GM21576 (cell line): ENCODE data around the gene ASPG.

ENCODE experiments used
- ATAC-seq: cut with Tn5 transposase; IDR thresholded peaks from one replicate; pipeline ENCODE4 v1.9.1; 2021; ENCODE audit warnings: mild to moderate bottlenecking, moderate library complexity; ENCODE audit not compliant: unreplicated experiment

ASPG gene

GRCh38 chr14:104104076-104104901 lies 18.8 kb downstream of the ASPG start:
- ATAC-seq = no peak

GRCh38 chr14:104105071-104105821 lies 19.7 kb downstream of the ASPG start:
- ATAC-seq = no peak

DNA sequence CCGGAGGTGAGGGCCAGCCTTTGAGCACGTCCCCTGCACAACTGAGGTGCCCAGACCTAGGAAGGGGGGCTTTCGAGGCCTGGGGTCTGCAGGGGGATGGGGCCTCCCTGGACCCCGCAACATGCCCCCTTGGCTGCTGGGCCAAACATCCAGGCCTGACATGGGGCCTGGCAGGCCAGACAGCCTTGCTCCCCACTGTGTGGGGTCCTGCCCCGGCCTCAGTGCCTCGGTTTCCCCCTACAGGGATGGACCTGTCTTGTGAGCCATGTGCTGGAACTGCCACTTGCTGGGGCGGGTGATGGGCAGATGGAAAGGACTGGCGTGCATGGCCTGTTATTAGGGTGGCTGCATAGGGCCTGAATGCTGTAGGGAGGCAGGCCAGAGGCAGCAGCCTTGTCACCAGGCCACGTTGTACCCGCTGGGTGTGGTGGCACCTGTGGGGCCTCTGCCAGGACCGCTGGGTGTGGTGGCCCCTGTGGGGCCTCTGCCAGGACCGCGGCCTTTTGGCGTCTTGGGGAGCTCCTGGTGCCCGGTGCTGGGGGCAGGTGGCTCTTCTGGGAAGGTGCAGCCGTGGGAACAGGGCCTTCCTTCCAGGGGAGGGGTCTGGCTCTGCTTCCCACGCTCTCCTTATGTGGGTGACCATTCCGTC lies 20.4 kb downstream of the ASPG start:
- no peak for ATAC-seq

DNA sequence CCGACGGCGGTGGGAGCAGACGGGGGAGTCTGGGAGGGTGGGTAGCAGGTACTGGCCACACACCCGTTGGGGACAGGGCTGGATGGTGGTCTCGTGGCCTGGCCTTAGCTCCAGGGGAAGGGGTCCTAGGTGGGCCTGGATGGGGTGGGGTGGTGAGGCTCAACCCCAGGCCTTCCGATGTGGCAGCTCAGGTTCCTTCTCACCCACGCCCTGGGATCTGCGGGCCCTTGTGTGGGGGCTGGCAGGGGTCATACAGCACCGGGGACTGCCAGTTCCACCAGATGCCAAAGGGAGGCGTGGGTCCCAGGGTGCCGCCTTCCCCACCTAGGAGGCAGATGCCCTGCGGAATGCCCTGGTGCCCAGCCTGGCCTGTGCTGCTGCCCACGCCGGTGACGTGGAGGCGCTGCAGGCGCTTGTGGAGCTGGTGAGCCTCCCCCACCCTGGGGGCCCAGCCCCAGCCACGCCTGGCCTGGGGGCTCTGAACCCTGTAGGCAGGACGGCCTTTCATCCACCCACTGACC lies 21.0 kb downstream of the ASPG start:
- ATAC-seq = no peak

DNA sequence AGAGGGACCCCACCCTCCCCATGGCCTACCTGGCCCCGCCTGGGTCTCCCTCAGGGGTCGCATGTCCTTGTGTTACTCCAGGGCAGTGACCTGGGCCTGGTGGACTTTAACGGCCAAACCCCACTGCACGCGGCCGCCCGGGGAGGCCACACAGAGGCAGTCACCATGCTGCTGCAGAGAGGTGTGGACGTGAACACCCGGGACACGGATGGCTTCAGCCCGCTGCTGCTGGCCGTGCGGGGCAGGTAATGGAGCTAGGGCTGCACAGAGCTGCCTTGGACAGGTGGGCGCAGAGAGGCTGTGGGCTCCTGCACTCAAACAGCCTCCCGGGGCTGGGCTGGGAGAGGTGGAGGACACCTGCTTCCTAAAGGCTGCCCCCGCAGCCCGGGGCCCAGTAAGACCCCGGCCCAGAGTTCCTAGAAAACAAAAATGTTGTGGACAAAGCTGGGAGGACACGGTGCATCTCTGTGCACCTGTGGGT lies 21.6 kb downstream of the ASPG start:
- ATAC-seq = no peak

DNA sequence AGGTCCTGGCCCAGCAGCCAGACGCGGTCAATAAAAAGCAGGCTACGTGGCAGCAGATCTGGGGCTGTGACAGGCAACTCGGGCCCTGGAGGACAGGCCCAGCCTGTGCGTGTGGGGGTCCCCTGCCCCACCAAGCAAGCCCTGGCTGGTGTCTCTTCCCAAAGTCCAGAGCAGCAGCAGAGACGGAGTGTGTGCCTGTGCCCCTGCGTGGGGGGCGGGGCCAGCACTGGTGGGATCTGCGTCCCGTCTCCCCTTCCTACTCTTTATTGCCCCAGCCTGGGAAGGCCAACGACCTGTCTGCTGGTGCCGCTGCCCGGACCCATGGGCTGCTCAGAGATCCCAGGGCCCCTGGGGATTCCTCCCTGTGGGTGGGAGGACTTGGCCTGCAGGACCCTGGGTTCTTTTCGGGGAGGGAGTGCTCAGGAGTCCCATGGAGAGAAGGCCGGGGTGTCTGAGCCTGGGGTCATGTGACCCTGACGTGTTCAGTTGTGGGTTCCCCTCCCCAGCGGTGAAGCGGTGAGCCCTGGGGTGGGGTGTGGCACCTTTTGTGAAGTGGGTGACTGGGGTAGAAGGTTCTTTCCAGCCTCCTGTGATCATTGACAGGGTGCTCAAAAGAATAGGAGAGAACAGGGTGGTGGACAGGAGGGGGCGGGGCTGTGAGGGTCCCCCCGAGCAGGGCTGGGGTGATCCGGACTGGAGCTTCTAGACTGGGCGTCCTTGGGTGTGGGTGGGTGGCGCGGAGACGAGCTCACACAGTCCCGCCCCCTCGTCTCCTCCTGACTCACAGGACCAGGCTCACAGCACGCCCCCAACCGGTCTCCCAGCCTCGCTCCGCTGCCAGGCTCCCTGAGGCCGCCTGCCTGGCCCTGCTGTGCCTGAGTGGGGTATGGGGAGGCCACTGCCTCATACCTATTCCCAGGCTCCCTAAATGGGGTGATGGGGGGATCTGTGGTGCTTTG lies 22.4 kb downstream of the ASPG start:
- ATAC-seq = no peak

DNA sequence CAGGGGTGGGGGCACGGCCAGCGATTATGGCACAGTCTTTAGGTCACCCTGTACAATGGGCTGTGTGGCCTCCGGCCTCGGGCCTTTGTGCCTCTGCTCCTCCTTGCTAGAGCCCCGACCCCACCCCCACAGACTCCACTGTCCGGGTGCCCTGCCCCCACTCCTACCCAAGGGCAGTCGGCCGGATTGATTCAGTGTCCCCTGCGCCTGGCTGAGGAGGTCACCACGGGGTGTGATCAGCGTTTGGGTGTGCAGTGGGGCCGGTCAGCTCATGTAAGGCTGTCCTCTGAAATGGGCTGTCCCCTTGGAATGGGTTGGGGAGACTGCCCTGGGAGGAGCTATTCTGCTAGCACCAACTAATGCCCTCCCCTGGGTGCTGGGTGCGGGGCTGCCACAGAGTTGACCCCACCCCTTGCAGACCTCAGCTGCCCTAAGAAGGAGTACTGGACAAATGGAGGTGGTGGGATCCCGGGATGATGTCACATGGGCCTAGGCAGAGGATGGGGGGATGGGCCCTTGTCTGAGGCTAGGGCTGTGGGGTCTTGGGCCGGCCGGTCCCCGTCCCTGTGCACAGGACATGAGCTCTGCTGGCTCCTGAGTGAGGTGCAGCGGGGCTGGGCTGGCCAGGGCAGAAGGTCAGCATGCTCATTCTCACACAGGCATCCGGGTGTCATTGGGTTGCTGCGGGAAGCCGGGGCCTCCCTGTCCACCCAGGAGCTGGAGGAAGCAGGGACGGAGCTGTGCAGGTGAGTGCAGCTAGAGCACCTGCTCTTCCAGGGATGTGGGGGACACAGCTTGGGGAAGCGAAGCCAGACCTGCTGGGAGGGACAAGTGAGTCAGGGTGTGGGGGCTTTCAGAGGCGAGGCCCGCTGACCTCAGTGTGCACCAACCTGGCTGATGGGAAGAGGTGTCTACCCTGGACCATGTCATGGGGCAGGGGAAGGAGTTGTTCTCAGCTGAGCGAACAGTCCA lies 23.4 kb downstream of the ASPG start:
- ATAC-seq = no peak

GRCh38 chr14:104109731-104110361 lies 24.3 kb downstream of the ASPG start:
- ATAC-seq = no peak

- ATAC-seq = no peak
Observed at GRCh38 chr14:104110491-104111209, 25.1 kb downstream of the ASPG start.

GRCh38 chr14:104111301-104112112 lies 26.0 kb downstream of the ASPG start:
- ATAC-seq = no peak

GRCh38 chr14:104112113-104112505 lies 26.6 kb downstream of the ASPG start:
- no peak for ATAC-seq

- ATAC-seq = no peak
Observed at GRCh38 chr14:104112609-104113571, 27.4 kb downstream of the ASPG start.

- no peak for ATAC-seq
Observed at GRCh38 chr14:104113631-104114420, 28.3 kb downstream of the ASPG start.

- no peak for ATAC-seq
Observed at GRCh38 chr14:104114421-104115130, 29.1 kb downstream of the ASPG start.
